ENCODE data around the gene TTYH3.

The TTYH3 gene

DNA sequence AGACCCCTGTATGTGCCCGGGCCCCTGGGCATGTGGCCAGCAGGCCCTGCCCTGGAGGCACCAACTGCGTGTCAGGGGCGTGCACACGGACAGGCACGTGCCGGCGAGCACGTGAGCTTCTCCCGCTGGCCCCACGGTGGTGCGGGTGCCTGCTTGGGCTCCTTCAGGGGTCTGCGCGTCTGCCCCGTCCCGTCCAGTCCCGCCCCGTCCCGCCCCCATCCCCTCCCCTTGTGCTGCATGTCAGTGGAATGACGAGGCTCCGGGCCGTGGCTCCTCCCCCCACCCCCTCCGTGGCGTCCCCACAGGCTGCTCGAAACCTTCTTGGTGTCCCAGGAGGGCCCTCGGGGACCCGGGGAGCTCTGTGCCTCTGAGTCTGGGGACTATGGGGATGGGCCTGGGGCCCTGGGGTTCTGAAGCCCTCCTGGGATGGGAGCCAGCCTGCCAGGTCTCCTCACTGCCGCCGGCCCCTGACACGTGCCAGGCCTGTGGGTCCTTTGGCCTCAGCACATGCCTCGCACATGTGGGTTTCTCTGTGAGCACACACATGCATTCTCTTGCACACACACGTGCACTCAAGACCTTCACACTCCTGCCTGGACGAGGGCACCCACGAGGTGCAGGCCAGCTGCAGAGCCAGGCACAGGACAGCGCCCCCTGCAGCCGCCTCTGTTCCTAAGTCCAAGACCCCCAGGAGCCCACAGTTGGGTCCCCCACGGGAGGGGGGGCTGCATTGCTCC lies 28.7 kb downstream of the TTYH3 start:
- Histone ChIP-seq H2BK120ac (ENCODE audit: low read depth, low read length) (no peak overlapping the region), H4K8ac (ENCODE audit: low read depth, low read length) (no peak overlapping the region), H2BK15ac (ENCODE audit: low read length) (no peak overlapping the region), H2BK5ac (ENCODE audit: low read length) (no peak overlapping the region), H3K23ac (ENCODE audit: low read depth, low read length, poor library complexity) (peak overlapping the region; percentile 60), H4K91ac (ENCODE audit: low read depth, low read length, poor library complexity) (no peak overlapping the region), H2AFZ (ENCODE audit: low read length) (no peak overlapping the region), H2BK12ac (ENCODE audit: low read length) (no peak overlapping the region), H3K27ac (replicated peaks; ENCODE audit: low read length) (no peak overlapping the region), H3K14ac (ENCODE audit: low read length) (no peak overlapping the region), H3K4me1 (ENCODE audit: control insufficient read depth in 2 of 2, insufficient read depth in 1 of 2, low read depth in 1 of 2, low read length in 2 of 2) (no peaks in the 10 kb centered on the region), H3K4ac (ENCODE audit: low read length) (peak overlapping the region; percentile 53), H3K9me3 (replicated peaks in 1 of 2; ENCODE audit: control insufficient read depth in 2 of 2, insufficient read depth in 1 of 2, low read depth in 1 of 2, low read length in 2 of 2) (no peaks in the 10 kb centered on the region), H3K18ac (ENCODE audit: low read length) (peak overlapping the region; percentile 59), H2AK5ac (ENCODE audit: low read depth, low read length) (peak overlapping the region; percentile 28), H3K79me1 (ENCODE audit: low read depth, low read length) (peaks cover 12% of the 10 kb centered on the region), H3K27me3 (ENCODE audit: control insufficient read depth in 3 of 3, insufficient read depth in 3 of 3, low read depth in 1 of 3, low read length in 3 of 3) (no peaks in the 10 kb centered on the region), H3K36me3 (replicated peaks in 1 of 2; ENCODE audit: control insufficient read depth in 2 of 2, insufficient read depth in 2 of 2, low read length in 2 of 2) (peaks cover 38 to 79% of the 10 kb centered on the region in 2 donors), H3K4me3 (ENCODE audit: low read length in 2 of 2) (no peak overlapping the region), H3K4me2 (ENCODE audit: insufficient read depth, low read length, poor library complexity, severe bottlenecking) (no peak overlapping the region), H3K9ac (ENCODE audit: low read depth, low read length, poor library complexity) (peak overlapping the region; percentile 44)
- DNase-seq (ENCODE audit: low spot score): no peak
- no CpG with 5 or more reads among the region's 36 CpGs for WGBS, 2 donors (ENCODE audit: extremely low coverage in 2 of 2, insufficient read length in 2 of 2, insufficient replicate concordance in 1 of 2)

DNA sequence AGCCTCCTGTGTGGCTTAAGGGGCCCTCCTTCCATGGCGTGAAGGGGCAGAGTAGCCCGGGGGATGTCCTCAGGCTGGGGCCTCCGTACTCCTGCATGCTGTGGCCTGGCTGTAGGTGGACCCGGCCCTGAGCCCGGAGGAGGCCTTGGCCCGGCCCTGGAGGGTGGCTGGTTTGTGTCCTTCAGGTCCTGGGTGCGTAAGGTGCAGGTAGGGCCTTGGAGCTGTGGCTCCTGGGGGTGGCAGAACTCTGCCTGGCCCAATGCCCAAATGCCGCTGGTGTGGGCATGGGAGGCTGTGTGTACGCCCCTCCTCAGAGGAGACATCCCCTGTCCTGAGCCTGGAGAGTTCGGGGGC lies 29.3 kb downstream of the TTYH3 start:
- Histone ChIP-seq H3K79me1 (ENCODE audit: low read depth, low read length) (peaks cover 9% of the 10 kb centered on the region), H3K4me3 (ENCODE audit: low read length in 2 of 2) (no peak overlapping the region), H2AFZ (ENCODE audit: low read length) (no peak overlapping the region), H3K23ac (ENCODE audit: low read depth, low read length, poor library complexity) (peak overlapping the region; percentile 60), H3K4me1 (ENCODE audit: control insufficient read depth in 2 of 2, insufficient read depth in 1 of 2, low read depth in 1 of 2, low read length in 2 of 2) (no peaks in the 10 kb centered on the region), H4K8ac (ENCODE audit: low read depth, low read length) (peak overlapping the region; percentile 17), H3K4me2 (ENCODE audit: insufficient read depth, low read length, poor library complexity, severe bottlenecking) (no peak overlapping the region), H2BK120ac (ENCODE audit: low read depth, low read length) (no peak overlapping the region), H2AK5ac (ENCODE audit: low read depth, low read length) (no peak overlapping the region), H2BK12ac (ENCODE audit: low read length) (no peak overlapping the region), H3K9me3 (replicated peaks in 1 of 2; ENCODE audit: control insufficient read depth in 2 of 2, insufficient read depth in 1 of 2, low read depth in 1 of 2, low read length in 2 of 2) (no peaks in the 10 kb centered on the region), H3K27ac (replicated peaks; ENCODE audit: low read length) (no peak overlapping the region), H3K18ac (ENCODE audit: low read length) (peak overlapping the region; percentile 71), H4K91ac (ENCODE audit: low read depth, low read length, poor library complexity) (no peak overlapping the region), H2BK15ac (ENCODE audit: low read length) (no peak overlapping the region), H3K4ac (ENCODE audit: low read length) (peak overlapping the region; percentile 53), H3K14ac (ENCODE audit: low read length) (no peak overlapping the region), H3K9ac (ENCODE audit: low read depth, low read length, poor library complexity) (no peak overlapping the region), H3K27me3 (ENCODE audit: control insufficient read depth in 3 of 3, insufficient read depth in 3 of 3, low read depth in 1 of 3, low read length in 3 of 3) (no peaks in the 10 kb centered on the region), H3K36me3 (replicated peaks in 1 of 2; ENCODE audit: control insufficient read depth in 2 of 2, insufficient read depth in 2 of 2, low read length in 2 of 2) (peaks cover 38 to 74% of the 10 kb centered on the region in 2 donors), H2BK5ac (ENCODE audit: low read length) (peak overlapping the region; percentile 24)
- DNase-seq (ENCODE audit: low spot score): no peak
- no CpG with 5 or more reads among the region's 10 CpGs for WGBS, 2 donors (ENCODE audit: extremely low coverage in 2 of 2, insufficient read length in 2 of 2, insufficient replicate concordance in 1 of 2)

DNA sequence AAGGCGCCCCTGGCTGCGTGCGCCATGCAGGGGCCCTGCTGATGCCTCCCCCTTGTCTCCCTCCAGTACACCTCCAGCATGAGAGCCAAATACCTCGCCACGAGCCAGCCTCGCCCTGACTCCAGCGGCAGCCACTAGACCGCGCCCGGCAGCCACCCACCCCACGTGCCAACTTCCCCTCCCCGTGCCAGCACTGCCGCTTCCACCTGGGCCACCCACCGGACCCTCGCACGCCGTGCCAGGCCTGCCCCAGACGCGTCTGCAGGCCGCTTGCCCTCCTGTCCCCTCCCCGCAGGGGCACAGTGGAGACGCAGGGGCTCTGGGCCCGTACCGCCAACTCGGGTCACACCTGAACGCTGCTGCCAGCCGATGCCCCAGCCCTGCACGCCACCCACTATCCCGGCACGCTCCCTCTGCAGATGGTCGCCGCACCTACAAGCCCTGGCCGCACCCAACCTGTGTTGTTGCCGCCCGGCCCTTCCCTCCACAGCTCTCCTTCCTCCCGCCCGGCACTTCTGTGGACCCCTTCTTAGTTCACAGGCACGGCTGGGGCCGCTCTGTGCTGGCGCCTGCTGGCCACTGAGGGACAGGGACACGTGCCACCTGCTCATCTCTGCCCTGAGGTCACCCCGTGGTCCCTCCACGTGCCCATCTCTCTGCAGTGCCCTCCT lies 30.0 kb downstream of the TTYH3 start:
- no peak overlapping the region for H3K4ac ChIP-seq (ENCODE audit: low read length)
- no peak overlapping the region for H2BK12ac ChIP-seq (ENCODE audit: low read length)
- no CpG with 5 or more reads among the region's 43 CpGs for WGBS, 2 donors (ENCODE audit: extremely low coverage in 2 of 2, insufficient read length in 2 of 2, insufficient replicate concordance in 1 of 2)

More for the DNA sequence above, 30.0 kb downstream of the TTYH3 start:
- Histone ChIP-seq H2BK15ac (ENCODE audit: low read length) (no peak overlapping the region), H3K23ac (ENCODE audit: low read depth, low read length, poor library complexity) (peak overlapping the region; percentile 60), H3K9me3 (replicated peaks in 1 of 2; ENCODE audit: control insufficient read depth in 2 of 2, insufficient read depth in 1 of 2, low read depth in 1 of 2, low read length in 2 of 2) (no peaks in the 10 kb centered on the region), H3K79me1 (ENCODE audit: low read depth, low read length) (peaks cover 6% of the 10 kb centered on the region), H3K18ac (ENCODE audit: low read length) (no peak overlapping the region), H3K36me3 (replicated peaks in 1 of 2; ENCODE audit: control insufficient read depth in 2 of 2, insufficient read depth in 2 of 2, low read length in 2 of 2) (peaks cover 31 to 67% of the 10 kb centered on the region in 2 donors), H2AK5ac (ENCODE audit: low read depth, low read length) (no peak overlapping the region), H3K4me3 (ENCODE audit: low read length in 2 of 2) (no peak overlapping the region), H2BK120ac (ENCODE audit: low read depth, low read length) (no peak overlapping the region), H2AFZ (ENCODE audit: low read length) (no peak overlapping the region), H3K27ac (replicated peaks; ENCODE audit: low read length) (no peak overlapping the region), H4K8ac (ENCODE audit: low read depth, low read length) (no peak overlapping the region), H4K91ac (ENCODE audit: low read depth, low read length, poor library complexity) (no peak overlapping the region), H2BK5ac (ENCODE audit: low read length) (no peak overlapping the region), H3K27me3 (ENCODE audit: control insufficient read depth in 3 of 3, insufficient read depth in 3 of 3, low read depth in 1 of 3, low read length in 3 of 3) (peaks cover 0 to 1% (median 0%) of the 10 kb centered on the region in 3 experiments), H3K9ac (ENCODE audit: low read depth, low read length, poor library complexity) (no peak overlapping the region), H3K14ac (ENCODE audit: low read length) (no peak overlapping the region), H3K4me1 (ENCODE audit: control insufficient read depth in 2 of 2, insufficient read depth in 1 of 2, low read depth in 1 of 2, low read length in 2 of 2) (no peaks in the 10 kb centered on the region), H3K4me2 (ENCODE audit: insufficient read depth, low read length, poor library complexity, severe bottlenecking) (no peak overlapping the region)
- DNase-seq (ENCODE audit: low spot score): no peak

Data from neuronal stem cell (in vitro differentiated cells).